CD4-positive, alpha-beta T cell treated with Interleukin-6 at 100 ng/mL for 8 hours (primary cell): ENCODE measurements around the gene PAQR6.

Experiments used
- DNase-seq: peaks from one replicate; pipeline ENCODE4 v3.0.0-alpha.2; 2020; ENCODE audit warnings: mixed read lengths, low spot score

Gene PAQR6

GRCh38 chr1:156263288-156263655 lies 15.4 kb upstream of the PAQR6 start:
- DNase-seq = no peak

GRCh38 chr1:156262461-156263287 lies 14.8 kb upstream of the PAQR6 start:
- DNase-seq = no peak

GRCh38 chr1:156260896-156261295 lies 13.0 kb upstream of the PAQR6 start:
- DNase-seq = no peak

GRCh38 chr1:156259805-156260204 lies 11.9 kb upstream of the PAQR6 start:
- DNase-seq = no peak

GRCh38 chr1:156258859-156259258 lies 11.0 kb upstream of the PAQR6 start:
- no peak for DNase-seq

- no peak for DNase-seq
These were observed 9.9 kb upstream of the PAQR6 start for GRCh38 chr1:156257711-156258110.

- no peak for DNase-seq
These were observed 5.8 kb upstream of the PAQR6 start for GRCh38 chr1:156253634-156254033.

GRCh38 chr1:156251527-156251926 lies 3.7 kb upstream of the PAQR6 start:
- no peak for DNase-seq

GRCh38 chr1:156249593-156249992 lies 1.7 kb upstream of the PAQR6 start:
- DNase-seq = no peak

GRCh38 chr1:156248323-156248683 lies 447 bp upstream of the PAQR6 start:
- no peak for DNase-seq

- DNase-seq = no peak
These were observed 936 bp downstream of the PAQR6 start for GRCh38 chr1:156246781-156247459.

GRCh38 chr1:156246241-156246780 lies 1.5 kb downstream of the PAQR6 start:
- no peak for DNase-seq

GRCh38 chr1:156245451-156246232 lies 2.2 kb downstream of the PAQR6 start:
- peak; percentile 24 for DNase-seq

- no peak for DNase-seq
These were observed 3.1 kb downstream of the PAQR6 start for GRCh38 chr1:156244712-156245111.

GRCh38 chr1:156244126-156244525 lies 3.7 kb downstream of the PAQR6 start:
- DNase-seq = no peak

- no peak for DNase-seq
These were observed 5.1 kb downstream of the PAQR6 start for GRCh38 chr1:156242738-156243137.

GRCh38 chr1:156241926-156242325 lies 5.9 kb downstream of the PAQR6 start, which contains the start of gene BGLAP:
BGLAP (plus strand) TSS chr1:156242184; CDS start chr1:156242232, 48 bp downstream.
- no peak for DNase-seq

GRCh38 chr1:156241311-156241811 lies 6.5 kb downstream of the PAQR6 start:
- DNase-seq = no peak

- DNase-seq = no peak
These were observed 9.6 kb downstream of the PAQR6 start for GRCh38 chr1:156238248-156238647.

GRCh38 chr1:156236164-156236563 lies 11.7 kb downstream of the PAQR6 start:
- DNase-seq = no peak

GRCh38 chr1:156233426-156234127 lies 14.3 kb downstream of the PAQR6 start:
- no peak for DNase-seq
